K562 (cell line): ENCODE data around the gene CD84. TPM values are rescaled to one million over a fixed set of nuclear protein-coding genes. Genes with fewer than 3 reads are reported as not detected.
A peak's percentile ranks its signal among the peaks of the same experiment; 100 is the strongest.

Source experiments
- ATF2 ChIP-seq: sonication (generic); formaldehyde crosslinking; IDR thresholded peaks from 2 replicates; pipeline ENCODE4 v1.8.1; 2022; ENCODE audit warnings: missing genetic modification reagents
- CREB3 ChIP-seq: fragments of 450-650 bp; conservative IDR thresholded peaks from 2 replicates; pipeline ENCODE4 v1.6.1; 2016; ENCODE audit warnings: missing genetic modification characterization, low read depth, mild to moderate bottlenecking, missing compliant biosample characterization, moderate library complexity
- DIDO1 ChIP-seq: fragments of 450-650 bp; IDR thresholded peaks from 2 replicates; pipeline ENCODE4 v1.6.1; 2016; ENCODE audit warnings: low read depth, missing biosample characterization, missing genetic modification characterization
- E4F1 ChIP-seq: fragments of 250-450 bp; sonication (Bioruptor Pico); IDR thresholded peaks from 2 replicates; pipeline ENCODE4 v1.5.0; 2021; ENCODE audit warnings: mild to moderate bottlenecking, borderline replicate concordance
- EGR1 ChIP-seq: fragments of 450-650 bp; conservative IDR thresholded peaks from 2 replicates; pipeline ENCODE4 v1.6.1; 2017; ENCODE audit warnings: mild to moderate bottlenecking
- JUN ChIP-seq, 2 experiments: sonication (generic) in 1 of 2; formaldehyde crosslinking in 1 of 2; IDR thresholded peaks; 2 replicates each; pipeline versions ENCODE4 v1.6.1 to v1.8.0; 2012 to 2022; ENCODE audit warnings: borderline replicate concordance in 2 of 2, mild to moderate bottlenecking in 2 of 2, improper control_type of control experiment in 1 of 2, low read depth in 1 of 2, low read length in 1 of 2, missing genetic modification reagents in 1 of 2
- NBN ChIP-seq: fragments of 450-650 bp; IDR thresholded peaks from 2 replicates; pipeline ENCODE4 v1.6.1; 2016; ENCODE audit warnings: low read depth, mild to moderate bottlenecking
- POLR2H ChIP-seq: IDR thresholded peaks from 2 replicates; pipeline ENCODE4 v1.6.1; 2016; ENCODE audit warnings: missing genetic modification characterization, low read depth, mild to moderate bottlenecking, control low read depth, missing compliant biosample characterization, moderate library complexity
- PYGO2 ChIP-seq: fragments of 450-650 bp; IDR thresholded peaks from 2 replicates; pipeline ENCODE4 v1.6.1; 2016; ENCODE audit warnings: mild to moderate bottlenecking, missing genetic modification characterization, moderate library complexity, missing compliant biosample characterization
- ZBTB1 ChIP-seq: sonication (generic); formaldehyde crosslinking; IDR thresholded peaks from 2 replicates; pipeline ENCODE4 v1.8.1; 2023; ENCODE audit warnings: missing genetic modification reagents, low read depth, mild to moderate bottlenecking, borderline replicate concordance
- ZBTB7A ChIP-seq: IDR thresholded peaks from 2 replicates; pipeline ENCODE4 v1.6.1; 2011; ENCODE audit warnings: low read depth, mild to moderate bottlenecking, low read length, moderate library complexity, borderline replicate concordance; ENCODE audit not compliant: control insufficient read depth
- ZNF263 ChIP-seq: sonication (generic); formaldehyde crosslinking; IDR thresholded peaks from 2 replicates; pipeline ENCODE4 v1.8.0; 2022; ENCODE audit warnings: mild to moderate bottlenecking, missing genetic modification reagents, borderline replicate concordance
- ZNF280A ChIP-seq: fragments of 450-650 bp; IDR thresholded peaks from 2 replicates; pipeline ENCODE4 v1.6.1; 2018; ENCODE audit warnings: mild to moderate bottlenecking, low read depth; ENCODE audit not compliant: partially characterized antibody
- polyA plus RNA-seq, 8 experiments: library from polyadenylated mRNA; depleted of rRNA in 4 of 8; stranded (reverse) in 5 of 8; unstranded in 3 of 8; fragments of >200 nt; fragmentation: Nextera tagmentation in 2 of 8; fragmentation: Illumina TruSeq in 1 of 8; extraction: Ambion mirVana in 2 of 8; extraction: Trizol in 1 of 8; gene quantifications; 2 replicates each; pipeline versions ENCODE4 v1.2.1 to v1.2.3, GENCODE V29; 2011 to 2014; ENCODE audit warnings: inconsistent platforms in 1 of 8, missing spikeins in 1 of 8
- total RNA-seq, 7 experiments: library from RNA; depleted of rRNA in 6 of 7; stranded (reverse); fragments of >200 nt in 6 of 7; fragmentation: Illumina TruSeq in 2 of 7; extraction: Trizol in 2 of 7; gene quantifications; 2 replicates each; pipeline versions ENCODE4 v1.2.1 to v1.2.3, GENCODE V29; 2011 to 2021; ENCODE audit warnings: low replicate concordance in 1 of 7
- TF ChIP-seq, protein P1 (sequence below): fragments of 450-650 bp; IDR thresholded peaks from 2 replicates; pipeline ENCODE4 v1.6.1; 2017; ENCODE audit warnings: antibody characterized with exemption, mild to moderate bottlenecking

CD84 gene
- total and polyA plus RNA-seq, 9 of the 15 experiments (the other 6 are each of a cell fraction or from before 2014, with no cell fraction given), result 0.82 to 6.8 (median 2.0) TPM

DNA sequence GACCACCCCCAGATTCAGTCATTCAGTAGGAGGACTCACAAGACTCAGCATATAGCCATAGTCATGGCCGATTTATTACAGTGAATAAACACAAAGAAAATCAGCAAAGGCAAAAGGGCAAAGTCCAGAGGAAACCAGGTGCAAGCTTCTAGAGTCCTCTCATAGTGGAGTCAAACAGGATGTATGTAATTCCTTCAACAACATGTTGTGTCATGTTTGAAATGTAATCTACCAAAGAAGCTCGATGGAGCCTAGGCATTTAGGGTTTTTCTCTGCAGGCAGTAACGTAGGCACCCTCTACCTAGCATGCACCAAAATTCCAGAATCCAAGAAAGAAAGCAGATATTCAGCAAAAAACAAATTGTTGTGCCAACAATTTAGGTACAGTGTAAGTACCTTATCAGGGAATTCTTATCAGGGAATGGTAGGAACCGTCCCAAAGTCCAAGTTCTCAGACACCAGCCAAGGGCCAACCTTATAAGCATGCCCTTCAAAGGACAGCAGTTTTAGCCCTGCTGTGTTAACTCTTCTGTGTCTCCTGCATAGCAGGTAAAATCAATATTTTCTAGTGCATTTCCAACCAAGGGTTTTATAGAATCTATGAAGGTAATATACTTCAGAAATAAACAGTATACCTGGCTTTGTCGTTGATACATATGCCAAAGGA, 40.2 kb downstream of the CD84 start (continued):
- TF ChIP-seq E4F1 (0 out of 2 replicates have a peak, but pooled peaks have one; percentile 36), DIDO1 (tag) (no peak; the same call in 1 of the 2 replicates), ZNF263 (0 out of 2 replicates have a peak, but pooled peaks have one; percentile 1), ZBTB1 (no peak), PYGO2 (tag) (peak; percentile 35; the same call in 1 of the 2 replicates), EGR1 (no peak), ZNF280A (no peak), CREB3 (0 out of 2 replicates have a peak, but pooled peaks have one; percentile 32), POLR2H (tag) (no peak), ATF2 (CRISPR knock-in tag) (no peak), JUN (IDR thresholded peaks at IDR 0.05; ENCODE audit: borderline replicate concordance, low read depth, low read length) (peak; percentile 5; the same call in 1 of the 2 replicates), JUN (CRISPR knock-in tag; IDR thresholded peaks at IDR 0.05; ENCODE audit: borderline replicate concordance) (no peak), ZBTB7A (no peak), NBN (no peak)
- TF ChIP-seq, protein P1, sequence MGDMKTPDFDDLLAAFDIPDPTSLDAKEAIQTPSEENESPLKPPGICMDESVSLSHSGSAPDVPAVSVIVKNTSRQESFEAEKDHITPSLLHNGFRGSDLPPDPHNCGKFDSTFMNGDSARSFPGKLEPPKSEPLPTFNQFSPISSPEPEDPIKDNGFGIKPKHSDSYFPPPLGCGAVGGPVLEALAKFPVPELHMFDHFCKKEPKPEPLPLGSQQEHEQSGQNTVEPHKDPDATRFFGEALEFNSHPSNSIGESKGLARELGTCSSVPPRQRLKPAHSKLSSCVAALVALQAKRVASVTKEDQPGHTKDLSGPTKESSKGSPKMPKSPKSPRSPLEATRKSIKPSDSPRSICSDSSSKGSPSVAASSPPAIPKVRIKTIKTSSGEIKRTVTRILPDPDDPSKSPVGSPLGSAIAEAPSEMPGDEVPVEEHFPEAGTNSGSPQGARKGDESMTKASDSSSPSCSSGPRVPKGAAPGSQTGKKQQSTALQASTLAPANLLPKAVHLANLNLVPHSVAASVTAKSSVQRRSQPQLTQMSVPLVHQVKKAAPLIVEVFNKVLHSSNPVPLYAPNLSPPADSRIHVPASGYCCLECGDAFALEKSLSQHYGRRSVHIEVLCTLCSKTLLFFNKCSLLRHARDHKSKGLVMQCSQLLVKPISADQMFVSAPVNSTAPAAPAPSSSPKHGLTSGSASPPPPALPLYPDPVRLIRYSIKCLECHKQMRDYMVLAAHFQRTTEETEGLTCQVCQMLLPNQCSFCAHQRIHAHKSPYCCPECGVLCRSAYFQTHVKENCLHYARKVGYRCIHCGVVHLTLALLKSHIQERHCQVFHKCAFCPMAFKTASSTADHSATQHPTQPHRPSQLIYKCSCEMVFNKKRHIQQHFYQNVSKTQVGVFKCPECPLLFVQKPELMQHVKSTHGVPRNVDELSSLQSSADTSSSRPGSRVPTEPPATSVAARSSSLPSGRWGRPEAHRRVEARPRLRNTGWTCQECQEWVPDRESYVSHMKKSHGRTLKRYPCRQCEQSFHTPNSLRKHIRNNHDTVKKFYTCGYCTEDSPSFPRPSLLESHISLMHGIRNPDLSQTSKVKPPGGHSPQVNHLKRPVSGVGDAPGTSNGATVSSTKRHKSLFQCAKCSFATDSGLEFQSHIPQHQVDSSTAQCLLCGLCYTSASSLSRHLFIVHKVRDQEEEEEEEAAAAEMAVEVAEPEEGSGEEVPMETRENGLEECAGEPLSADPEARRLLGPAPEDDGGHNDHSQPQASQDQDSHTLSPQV, result peak; percentile 72
